K562 (cell line): Measurements from ENCODE around the gene MAP4K4.

Source experiments
- CTCF ChIP-seq, 3 experiments: IDR thresholded peaks in 2 of 3; conservative IDR thresholded peaks in 1 of 3; 2 replicates each; pipeline ENCODE4 v1.5.1; 2011 to 2012; ENCODE audit warnings: low read length in 3 of 3, mild to moderate bottlenecking in 3 of 3, control low read depth in 2 of 3, improper control_type of control experiment in 1 of 3, inconsistent platforms in 1 of 3, low read depth in 1 of 3, mixed read lengths in 1 of 3, moderate library complexity in 1 of 3; ENCODE audit not compliant: insufficient read depth in 2 of 3
- EP300 ChIP-seq: IDR thresholded peaks from 2 replicates; pipeline ENCODE4 v1.6.1; 2012; ENCODE audit warnings: low read length, improper control_type of control experiment
- FOXJ3 ChIP-seq: sonication (generic); formaldehyde crosslinking; IDR thresholded peaks from 2 replicates; pipeline ENCODE4 v1.4.0; 2020; ENCODE audit warnings: mild to moderate bottlenecking, missing genetic modification reagents
- GABPB1 ChIP-seq: sonication (generic); formaldehyde crosslinking; IDR thresholded peaks from 2 replicates; pipeline ENCODE4 v1.8.0; 2022; ENCODE audit warnings: mild to moderate bottlenecking, missing genetic modification reagents
- NFYB ChIP-seq: IDR thresholded peaks from 2 replicates; pipeline ENCODE4 v1.6.1; 2011; ENCODE audit warnings: mild to moderate bottlenecking, moderate library complexity; ENCODE audit not compliant: insufficient read length; ENCODE audit errors: extremely low read depth
- RBM15 ChIP-seq: fragments of 200-400 bp; formaldehyde crosslinking; IDR thresholded peaks from 2 replicates; pipeline ENCODE4 v1.6.1; 2018; ENCODE audit warnings: mild to moderate bottlenecking, low read length, moderate library complexity; ENCODE audit not compliant: insufficient read depth
- THRA ChIP-seq: fragments of 450-650 bp; IDR thresholded peaks from 2 replicates; pipeline ENCODE4 v1.6.1; 2017; ENCODE audit warnings: mild to moderate bottlenecking, moderate library complexity
- U2AF2 ChIP-seq: fragments of 200-400 bp; formaldehyde crosslinking; optimal IDR thresholded peaks from 2 replicates; pipeline ENCODE3; 2017; ENCODE audit warnings: low read depth, mild to moderate bottlenecking, low read length
- ZNF175 ChIP-seq: fragments of 200-800 bp; sonication (Bioruptor generic); IDR thresholded peaks from 2 replicates; pipeline ENCODE4 v1.6.1; 2016; ENCODE audit warnings: low read depth, mild to moderate bottlenecking, missing genetic modification characterization, missing compliant biosample characterization
- ZZZ3 ChIP-seq: fragments of 450-650 bp; IDR thresholded peaks from 2 replicates; pipeline ENCODE4 v1.6.1; 2016; ENCODE audit warnings: antibody characterized with exemption, mild to moderate bottlenecking, moderate library complexity

GRCh38 chr2:101673920-101674319 is 23.6 kb upstream of the MAP4K4 start:
- TF ChIP-seq NFYB (no peak), U2AF2 (no peak), RBM15 (no peak), CTCF (IDR thresholded peaks at IDR 0.05 in 2 of 3, conservative IDR thresholded peaks at IDR 0.05 in 1 of 3; ENCODE audit: insufficient read depth in 2 of 3, low read depth in 1 of 3, low read length in 3 of 3) (no peak), EP300 (no peak), FOXJ3 (CRISPR knock-in tag) (no peak), GABPB1 (CRISPR knock-in tag) (no peak), ZNF175 (CRISPR knock-in tag) (no peak), ZZZ3 (no peak), THRA (no peak)
